PC-3 (cell line): ENCODE measurements around the gene PHRF1. TPM values are rescaled to one million over a fixed set of nuclear protein-coding genes. Genes with fewer than 3 reads are reported as not detected.

ENCODE experiments used
- ATAC-seq: fragments of 200-7000 bp; cut with Tn5 transposase; 2 replicates; pipeline ENCODE4 v1.9.1; 2020; ENCODE audit warnings: mild to moderate bottlenecking, moderate library complexity
- BruUV-seq: library from RNA; stranded (reverse); fragments of 400-500 nt; replicated peaks from 2 replicates; lab custom pipeline; 2021; lab: Mats Ljungman, UMichigan
- CTCF ChIA-PET: fragments of 300-600 bp; sonication (Branson Sonifier 250); formaldehyde crosslinking; loops from one replicate; lab custom pipeline; 2022; ENCODE audit warnings: antibody characterized with exemption; lab: Charles Lee
- POLR2A ChIA-PET: fragments of 300-600 bp; sonication (Branson Sonifier 250); formaldehyde crosslinking; loops from one replicate; lab custom pipeline; 2022; ENCODE audit warnings: antibody characterized with exemption; ENCODE audit not compliant: unreplicated experiment; lab: Charles Lee
- DNase-seq: peaks from one replicate; pipeline ENCODE4 v3.0.0-alpha.2; 2015
- H2AFZ ChIP-seq: fragments of 300-600 bp; sonication (generic); 2 replicates; pipeline ENCODE4 v1.6.0; 2016; ENCODE audit warnings: antibody characterized with exemption, low read length
- H3F3A ChIP-seq: fragments of 300-600 bp; sonication (generic); one replicate; pipeline ENCODE4 v1.6.0; 2017; ENCODE audit warnings: antibody characterized with exemption, low read length, control low read depth, mild to moderate bottlenecking; ENCODE audit not compliant: unreplicated experiment
- H3K27ac ChIP-seq: fragments of 300-600 bp; sonication (generic); 2 replicates; pipeline ENCODE4 v1.5.1; 2016; ENCODE audit warnings: mild to moderate bottlenecking, low read length
- H3K27me3 ChIP-seq: fragments of 300-600 bp; sonication (generic); 2 replicates; pipeline ENCODE4 v1.6.1; 2016; ENCODE audit warnings: low read length, mixed read lengths
- H3K36me3 ChIP-seq: fragments of 300-600 bp; sonication (generic); 2 replicates; pipeline ENCODE4 v1.6.1; 2016; ENCODE audit warnings: low read depth, mixed run types, low read length, mixed read lengths
- H3K4me1 ChIP-seq: fragments of 300-600 bp; sonication (generic); 2 replicates; pipeline ENCODE4 v1.5.1; 2016; ENCODE audit warnings: low read length; ENCODE audit not compliant: insufficient read depth
- H3K4me2 ChIP-seq: fragments of 300-600 bp; sonication (generic); 2 replicates; pipeline ENCODE4 v1.6.0; 2016; ENCODE audit warnings: low read length
- H3K4me3 ChIP-seq: fragments of 300-600 bp; sonication (generic); 2 replicates; pipeline ENCODE4 v1.5.1; 2016; ENCODE audit warnings: mild to moderate bottlenecking, low read length, mixed read lengths
- H3K79me2 ChIP-seq: fragments of 300-600 bp; sonication (generic); 2 replicates; pipeline ENCODE4 v1.6.1; 2017; ENCODE audit warnings: low read length, mixed read lengths
- H3K9ac ChIP-seq: fragments of 300-600 bp; sonication (generic); 2 replicates; pipeline ENCODE4 v1.6.0; 2016; ENCODE audit warnings: mild to moderate bottlenecking, low read length
- H3K9me2 ChIP-seq: fragments of 300-600 bp; sonication (generic); replicated peaks from 2 replicates; pipeline ENCODE4 v1.6.1; 2016; ENCODE audit warnings: mixed run types, low read length, mixed read lengths
- H3K9me3 ChIP-seq: fragments of 300-600 bp; sonication (generic); 2 replicates; pipeline ENCODE4 v1.6.1; 2016; ENCODE audit warnings: low read length, mixed read lengths
- H4K20me1 ChIP-seq: fragments of 300-600 bp; sonication (generic); 2 replicates; pipeline ENCODE4 v1.6.1; 2016; ENCODE audit warnings: low read length, mixed read lengths
- CTCF ChIP-seq: fragments of 300-600 bp; sonication (generic); conservative IDR thresholded peaks from 2 replicates; pipeline ENCODE4 v1.5.1; 2017; ENCODE audit warnings: antibody characterized with exemption, low read depth, mild to moderate bottlenecking, low read length
- EZH2 ChIP-seq: fragments of 300-600 bp; sonication (generic); IDR thresholded peaks from one replicate; pipeline ENCODE4 v1.6.1; 2017; ENCODE audit warnings: antibody characterized with exemption, mild to moderate bottlenecking, low read length; ENCODE audit not compliant: unreplicated experiment
- EZH2phosphoT487 ChIP-seq: fragments of 300-600 bp; sonication (generic); IDR thresholded peaks from 2 replicates; pipeline ENCODE4 v1.6.1; 2018; ENCODE audit warnings: mild to moderate bottlenecking, antibody characterized with exemption, low read length, borderline replicate concordance
- intact Hi-C: fragments of 100-400 bp; cut with micrococcal nuclease; formaldehyde crosslinking; loops from 2 replicates; pipeline ENCODE4 v1.9.0; 2023
- total RNA-seq: library from RNA; depleted of rRNA; stranded (reverse); fragments of >200 nt; gene quantifications from 2 replicates; pipeline ENCODE4 v1.2.3, GENCODE V29; 2014

Gene PHRF1
- total RNA-seq, 1 experiment from 2014 or later, result 41.4 TPM

DNA sequence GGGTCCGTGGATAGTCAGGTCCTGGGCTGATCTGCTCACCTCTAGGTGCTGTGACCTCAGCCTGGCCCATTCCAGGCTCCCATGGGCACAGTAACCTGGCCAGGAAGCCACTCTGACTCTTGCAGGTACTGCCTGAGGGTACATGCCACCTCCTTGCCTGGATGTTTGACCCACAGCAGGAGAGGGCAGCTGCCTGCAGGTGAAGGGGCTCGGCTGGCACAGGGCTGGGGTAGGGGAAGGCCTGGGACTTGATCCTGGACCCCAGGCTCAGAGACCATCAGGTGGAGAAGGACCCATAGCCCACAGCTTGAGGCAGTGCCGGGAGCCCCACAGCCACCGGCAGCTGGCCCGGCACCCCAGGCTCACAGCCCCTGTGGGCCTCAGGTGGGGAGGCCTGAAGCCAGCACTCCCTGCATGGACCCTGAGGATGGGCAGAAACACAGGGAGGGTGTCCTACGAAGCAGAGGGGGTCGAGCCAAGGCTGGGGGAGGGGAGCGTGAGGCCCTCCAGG is 36.2 kb upstream of the PHRF1 start:
- H3K27me3 ChIP-seq, result no peaks in the 10 kb centered on the region
- no peak overlapping the region for H2AFZ ChIP-seq
- intact Hi-C loops, result no loop called here
- H3K9me3 ChIP-seq, result no peaks in the 10 kb centered on the region
- CTCF ChIA-PET, result no interaction called here
- H3K4me3 ChIP-seq, result no peak overlapping the region
- H4K20me1 ChIP-seq, result no peaks in the 10 kb centered on the region
- DNase-seq (no peak), ATAC-seq (no peak)
- H3K9ac ChIP-seq, result no peak overlapping the region
- H3K27ac ChIP-seq, result no peak overlapping the region
- H3K36me3 ChIP-seq, result no peaks in the 10 kb centered on the region
- no peaks in the 10 kb centered on the region for H3F3A ChIP-seq
- no peaks in the 10 kb centered on the region for H3K9me2 ChIP-seq
- peaks cover 12% of the 10 kb centered on the region for H3K4me1 ChIP-seq
- no peak overlapping the region for H3K4me2 ChIP-seq
- no peaks in the 10 kb centered on the region for H3K79me2 ChIP-seq
- no TSS peak for BruUV-seq
- TF ChIP-seq EZH2 (no peak), CTCF (no peak), EZH2phosphoT487 (no peak)
- POLR2A ChIA-PET, result no interaction called here

- ATAC-seq (no peak), DNase-seq (no peak)
- BruUV-seq, result no TSS peak
- Histone ChIP-seq H3K4me1 (peaks cover 12% of the 10 kb centered on the region), H3K4me3 (no peak overlapping the region), H3K79me2 (no peaks in the 10 kb centered on the region), H2AFZ (no peak overlapping the region), H3K4me2 (no peak overlapping the region), H4K20me1 (no peaks in the 10 kb centered on the region), H3K9me3 (no peaks in the 10 kb centered on the region), H3K27me3 (no peaks in the 10 kb centered on the region), H3K9me2 (no peaks in the 10 kb centered on the region), H3K36me3 (no peaks in the 10 kb centered on the region), H3F3A (no peaks in the 10 kb centered on the region), H3K27ac (no peak overlapping the region), H3K9ac (no peak overlapping the region)
- TF ChIP-seq CTCF, result no peak
- CTCF ChIA-PET, result no interaction called here
- POLR2A ChIA-PET, result no interaction called here
- intact Hi-C loops, result no loop called here
Observed at GRCh38 chr11:540583-541432, 35.5 kb upstream of the PHRF1 start.

DNA sequence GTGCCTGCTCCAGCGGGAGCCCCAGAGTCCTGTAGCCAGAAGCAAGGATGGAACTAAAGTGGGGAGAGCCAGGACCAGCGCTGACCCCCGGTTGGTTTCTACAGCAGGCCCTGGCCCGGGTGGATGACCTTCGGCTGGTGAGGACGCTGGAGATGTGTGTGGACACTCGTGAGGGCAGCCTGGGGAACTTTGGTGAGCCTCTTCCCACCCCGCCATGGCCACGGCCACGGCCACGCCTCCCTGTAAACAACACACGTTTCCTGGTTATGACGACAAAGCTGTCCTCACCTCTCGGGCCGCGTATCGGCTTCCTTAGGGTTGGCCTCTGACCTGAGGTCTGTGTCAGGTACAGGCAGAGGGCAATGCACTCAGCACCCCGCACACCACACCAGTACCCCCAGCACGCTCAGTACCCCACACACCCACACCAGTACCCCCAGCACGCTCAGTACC is 34.8 kb upstream of the PHRF1 start:
- Histone ChIP-seq H3K9me2 (no peaks in the 10 kb centered on the region), H4K20me1 (no peaks in the 10 kb centered on the region), H2AFZ (no peak overlapping the region), H3K9ac (no peak overlapping the region), H3K79me2 (no peaks in the 10 kb centered on the region), H3K9me3 (no peaks in the 10 kb centered on the region), H3K36me3 (no peaks in the 10 kb centered on the region), H3K4me1 (peaks cover 7% of the 10 kb centered on the region), H3K27me3 (no peaks in the 10 kb centered on the region), H3K27ac (no peak overlapping the region), H3F3A (no peaks in the 10 kb centered on the region), H3K4me2 (no peak overlapping the region), H3K4me3 (no peak overlapping the region)
- ATAC-seq (no peak), DNase-seq (no peak)
- ChIA-PET CTCF (no interaction called here), POLR2A (no interaction called here)
- TF ChIP-seq EZH2 (no peak), EZH2phosphoT487 (no peak)
- BruUV-seq, result no TSS peak
- intact Hi-C loops, result no loop called here
